ENCODE measurements around the gene B3GNT7.
"Not testable (repeated sequence)": the region's sequence is repeated elsewhere in the genome, so short reads cannot be mapped to it uniquely, and the experiment has no call there.

B3GNT7 gene

GRCh38 chr2:231364961-231365810 lies 30.3 kb upstream of the B3GNT7 start:
- DNase-seq (ENCODE audit: extremely low read depth in 1 of 2, low read depth in 1 of 2): no peak

GRCh38 chr2:231367178-231367577 lies 28.3 kb upstream of the B3GNT7 start:
- no peak for DNase-seq (ENCODE audit: extremely low read depth in 1 of 2, low read depth in 1 of 2)

- no peak for DNase-seq (ENCODE audit: extremely low read depth in 1 of 2, low read depth in 1 of 2)
Observed at GRCh38 chr2:231369580-231370428, 25.7 kb upstream of the B3GNT7 start.

- no peak for DNase-seq (ENCODE audit: extremely low read depth in 1 of 2, low read depth in 1 of 2)
Observed at GRCh38 chr2:231370429-231370748, 25.1 kb upstream of the B3GNT7 start.

GRCh38 chr2:231370749-231371429 lies 24.6 kb upstream of the B3GNT7 start:
- DNase-seq (ENCODE audit: extremely low read depth in 1 of 2, low read depth in 1 of 2): no peak

GRCh38 chr2:231371430-231372054 lies 24.0 kb upstream of the B3GNT7 start:
- no peak for DNase-seq (ENCODE audit: extremely low read depth in 1 of 2, low read depth in 1 of 2)

- DNase-seq (ENCODE audit: extremely low read depth in 1 of 2, low read depth in 1 of 2): no peak
Observed at GRCh38 chr2:231372326-231372725, 23.2 kb upstream of the B3GNT7 start.

- DNase-seq (ENCODE audit: extremely low read depth in 1 of 2, low read depth in 1 of 2): no peak
Observed at GRCh38 chr2:231373184-231373583, 22.3 kb upstream of the B3GNT7 start.

GRCh38 chr2:231373786-231374349 lies 21.6 kb upstream of the B3GNT7 start:
- DNase-seq (ENCODE audit: extremely low read depth in 1 of 2, low read depth in 1 of 2): no peak

- DNase-seq (ENCODE audit: extremely low read depth in 1 of 2, low read depth in 1 of 2): no peak
Observed at GRCh38 chr2:231374771-231375170, 20.7 kb upstream of the B3GNT7 start.

- DNase-seq (ENCODE audit: extremely low read depth in 1 of 2, low read depth in 1 of 2): not testable (repeated sequence)
Observed at GRCh38 chr2:231375994-231376615, 19.4 kb upstream of the B3GNT7 start.

- no peak for DNase-seq (ENCODE audit: extremely low read depth in 1 of 2, low read depth in 1 of 2)
Observed at GRCh38 chr2:231376857-231377256, 18.7 kb upstream of the B3GNT7 start.

- no peak for DNase-seq (ENCODE audit: extremely low read depth in 1 of 2, low read depth in 1 of 2)
Observed at GRCh38 chr2:231378026-231378722, 17.3 kb upstream of the B3GNT7 start.

- no peak for DNase-seq (ENCODE audit: extremely low read depth in 1 of 2, low read depth in 1 of 2)
Observed at GRCh38 chr2:231379266-231380215, 16.0 kb upstream of the B3GNT7 start.

GRCh38 chr2:231380307-231380706 lies 15.2 kb upstream of the B3GNT7 start:
- no peak for DNase-seq (ENCODE audit: extremely low read depth in 1 of 2, low read depth in 1 of 2)

- no peak for DNase-seq (ENCODE audit: extremely low read depth in 1 of 2, low read depth in 1 of 2)
Observed at GRCh38 chr2:231380991-231381847, 14.3 kb upstream of the B3GNT7 start.

GRCh38 chr2:231382116-231382515 lies 13.4 kb upstream of the B3GNT7 start:
- no peak for DNase-seq (ENCODE audit: extremely low read depth in 1 of 2, low read depth in 1 of 2)

Measured in activated CD8-positive, alpha-beta memory T cell treated with anti-CD3 and anti-CD28 coated beads for 1 hour (primary cell).